ENCODE measurements around the gene OPN1LW.
"Not testable (repeated sequence)": the region's sequence is repeated elsewhere in the genome, so short reads cannot be mapped to it uniquely, and the experiment has no call there.

OPN1LW gene

GRCh38 chrX:154142950-154143745, 895 bp upstream of the OPN1LW start:
- no peak overlapping the region for H3K4me3 Mint-ChIP-seq
- peaks cover 6% of the 10 kb centered on the region for H3K4me1 Mint-ChIP-seq (ENCODE audit: low read depth)
- intact Hi-C loops (cut with micrococcal nuclease): no loop called here
- H3K9me3 Mint-ChIP-seq: no peaks in the 10 kb centered on the region
- no peak overlapping the region for H3K27ac Mint-ChIP-seq
- no peaks in the 10 kb centered on the region for H3K36me3 Mint-ChIP-seq (ENCODE audit: low read depth)
- H3K27me3 Mint-ChIP-seq: peaks cover 6% of the 10 kb centered on the region

GRCh38 chrX:154151030-154151429, 7.0 kb downstream of the OPN1LW start:
- intact Hi-C loops (cut with micrococcal nuclease); H3K4me1 Mint-ChIP-seq (ENCODE audit: low read depth); H3K27me3 Mint-ChIP-seq; H3K27ac Mint-ChIP-seq; H3K9me3 Mint-ChIP-seq; H3K36me3 Mint-ChIP-seq (ENCODE audit: low read depth); H3K4me3 Mint-ChIP-seq: not testable (repeated sequence)

DNA sequence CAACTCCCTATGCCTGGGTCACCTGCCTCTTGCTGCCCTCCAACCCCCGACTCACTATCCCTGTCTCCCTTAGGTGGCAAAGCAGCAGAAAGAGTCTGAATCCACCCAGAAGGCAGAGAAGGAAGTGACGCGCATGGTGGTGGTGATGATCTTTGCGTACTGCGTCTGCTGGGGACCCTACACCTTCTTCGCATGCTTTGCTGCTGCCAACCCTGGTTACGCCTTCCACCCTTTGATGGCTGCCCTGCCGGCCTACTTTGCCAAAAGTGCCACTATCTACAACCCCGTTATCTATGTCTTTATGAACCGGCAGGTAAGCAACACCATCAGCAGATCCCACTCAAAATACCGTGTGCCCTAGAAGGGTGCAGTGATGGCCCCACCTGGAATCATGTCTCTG, 12.2 kb downstream of the OPN1LW start:
- H3K27ac Mint-ChIP-seq; H3K4me1 Mint-ChIP-seq (ENCODE audit: low read depth); H3K9me3 Mint-ChIP-seq; H3K27me3 Mint-ChIP-seq; intact Hi-C loops (cut with micrococcal nuclease); H3K36me3 Mint-ChIP-seq (ENCODE audit: low read depth); H3K4me3 Mint-ChIP-seq: not testable (repeated sequence)

DNA sequence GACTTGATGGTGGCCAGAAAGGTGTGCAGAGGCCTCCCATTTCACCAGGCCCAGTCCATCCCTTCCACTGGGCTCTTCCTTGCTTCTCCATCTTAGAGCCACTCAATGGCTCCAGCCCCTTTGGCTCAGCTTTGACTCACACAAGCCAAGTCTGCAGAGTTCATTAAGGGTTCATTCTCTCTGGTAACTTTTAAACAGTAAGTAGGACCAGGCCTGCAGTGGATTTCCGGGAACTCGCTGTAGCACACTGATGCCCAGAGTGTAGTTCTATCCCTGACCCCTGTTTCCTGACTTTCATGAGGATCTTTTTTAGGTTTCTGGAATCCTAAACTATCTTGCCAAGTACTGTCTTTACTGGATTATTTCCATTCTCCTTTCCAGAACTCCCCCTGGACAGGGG, 13.2 kb downstream of the OPN1LW start:
- H3K27me3 Mint-ChIP-seq: not testable (repeated sequence)

GRCh38 chrX:154159345-154159744, 15.3 kb downstream of the OPN1LW start:
- H3K9me3 Mint-ChIP-seq; H3K4me1 Mint-ChIP-seq (ENCODE audit: low read depth); H3K27me3 Mint-ChIP-seq; H3K27ac Mint-ChIP-seq; intact Hi-C loops (cut with micrococcal nuclease); H3K4me3 Mint-ChIP-seq; H3K36me3 Mint-ChIP-seq (ENCODE audit: low read depth): not testable (repeated sequence)

More for the DNA sequence above, 13.2 kb downstream of the OPN1LW start:
- H3K27ac Mint-ChIP-seq; intact Hi-C loops (cut with micrococcal nuclease); H3K36me3 Mint-ChIP-seq (ENCODE audit: low read depth); H3K4me1 Mint-ChIP-seq (ENCODE audit: low read depth); H3K9me3 Mint-ChIP-seq; H3K4me3 Mint-ChIP-seq: not testable (repeated sequence)

- H3K4me1 Mint-ChIP-seq (ENCODE audit: low read depth); H3K36me3 Mint-ChIP-seq (ENCODE audit: low read depth); H3K27ac Mint-ChIP-seq; H3K4me3 Mint-ChIP-seq; H3K9me3 Mint-ChIP-seq; intact Hi-C loops (cut with micrococcal nuclease); H3K27me3 Mint-ChIP-seq: not testable (repeated sequence)
Observed at GRCh38 chrX:154164902-154165301, 20.9 kb downstream of the OPN1LW start.

GRCh38 chrX:154168384-154168783, 24.3 kb downstream of the OPN1LW start:
- H3K27ac Mint-ChIP-seq; intact Hi-C loops (cut with micrococcal nuclease): not testable (repeated sequence)

DNA sequence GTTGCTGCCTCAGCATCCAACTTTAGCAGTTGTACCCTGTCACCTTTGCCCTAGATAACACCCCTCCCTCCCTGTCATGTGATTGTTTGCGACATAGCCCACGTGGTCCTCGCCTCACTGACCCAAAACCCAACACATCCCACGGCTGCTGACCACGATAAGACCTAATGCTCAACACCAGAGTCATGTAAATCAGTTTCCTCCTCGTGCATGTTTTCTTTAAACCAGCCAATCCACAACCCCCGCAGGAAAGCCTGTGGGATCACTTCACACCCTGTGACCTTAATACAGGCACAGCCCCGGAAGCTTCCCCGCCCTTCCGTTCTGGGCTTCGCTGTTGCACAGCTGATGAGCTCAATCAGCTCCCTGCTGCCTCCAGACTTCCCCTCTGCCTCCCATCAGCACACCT, 28.5 kb downstream of the OPN1LW start:
- H3K27me3 Mint-ChIP-seq; H3K27ac Mint-ChIP-seq; H3K36me3 Mint-ChIP-seq (ENCODE audit: low read depth); intact Hi-C loops (cut with micrococcal nuclease); H3K4me3 Mint-ChIP-seq; H3K4me1 Mint-ChIP-seq (ENCODE audit: low read depth); H3K9me3 Mint-ChIP-seq: not testable (repeated sequence)

More at GRCh38 chrX:154168384-154168783, 24.3 kb downstream of the OPN1LW start:
- not testable (repeated sequence) for H3K27me3 Mint-ChIP-seq; H3K9me3 Mint-ChIP-seq; H3K4me1 Mint-ChIP-seq (ENCODE audit: low read depth); H3K4me3 Mint-ChIP-seq; H3K36me3 Mint-ChIP-seq (ENCODE audit: low read depth)

DNA sequence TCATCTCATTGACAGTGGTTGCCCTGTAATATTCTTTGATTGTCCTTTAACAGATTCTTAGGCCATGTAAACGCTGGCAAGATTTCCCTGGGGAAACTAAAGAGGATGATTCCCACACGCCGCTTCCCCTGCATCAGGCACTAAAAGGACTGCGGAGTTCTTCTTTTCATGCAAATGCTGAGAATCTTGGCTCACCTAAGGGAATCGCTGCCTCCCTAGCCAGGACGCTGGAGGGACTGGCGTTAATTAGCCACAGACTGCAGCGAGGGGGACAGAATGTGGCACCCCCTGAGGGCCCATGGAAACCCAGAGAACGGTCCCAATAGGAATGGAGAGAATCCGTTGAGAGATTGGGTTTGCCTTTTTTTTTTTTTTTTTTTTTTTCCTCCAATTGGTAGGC, 30.3 kb downstream of the OPN1LW start:
- H3K36me3 Mint-ChIP-seq (ENCODE audit: low read depth); H3K9me3 Mint-ChIP-seq; H3K27me3 Mint-ChIP-seq; H3K4me1 Mint-ChIP-seq (ENCODE audit: low read depth); H3K27ac Mint-ChIP-seq; H3K4me3 Mint-ChIP-seq; intact Hi-C loops (cut with micrococcal nuclease): not testable (repeated sequence)

- H3K27ac Mint-ChIP-seq; H3K36me3 Mint-ChIP-seq (ENCODE audit: low read depth); H3K4me3 Mint-ChIP-seq; intact Hi-C loops (cut with micrococcal nuclease); H3K27me3 Mint-ChIP-seq; H3K4me1 Mint-ChIP-seq (ENCODE audit: low read depth); H3K9me3 Mint-ChIP-seq: not testable (repeated sequence)
Observed at GRCh38 chrX:154182296-154182695, 38.3 kb downstream of the OPN1LW start, which contains the start of gene OPN1MW. OPN1MW (plus strand) TSS chrX:154182596; CDS start chrX:154182678, 82 bp downstream.

GRCh38 chrX:154183794-154184193, 39.8 kb downstream of the OPN1LW start:
- H3K9me3 Mint-ChIP-seq; intact Hi-C loops (cut with micrococcal nuclease); H3K4me1 Mint-ChIP-seq (ENCODE audit: low read depth); H3K36me3 Mint-ChIP-seq (ENCODE audit: low read depth); H3K27ac Mint-ChIP-seq; H3K27me3 Mint-ChIP-seq; H3K4me3 Mint-ChIP-seq: not testable (repeated sequence)

DNA sequence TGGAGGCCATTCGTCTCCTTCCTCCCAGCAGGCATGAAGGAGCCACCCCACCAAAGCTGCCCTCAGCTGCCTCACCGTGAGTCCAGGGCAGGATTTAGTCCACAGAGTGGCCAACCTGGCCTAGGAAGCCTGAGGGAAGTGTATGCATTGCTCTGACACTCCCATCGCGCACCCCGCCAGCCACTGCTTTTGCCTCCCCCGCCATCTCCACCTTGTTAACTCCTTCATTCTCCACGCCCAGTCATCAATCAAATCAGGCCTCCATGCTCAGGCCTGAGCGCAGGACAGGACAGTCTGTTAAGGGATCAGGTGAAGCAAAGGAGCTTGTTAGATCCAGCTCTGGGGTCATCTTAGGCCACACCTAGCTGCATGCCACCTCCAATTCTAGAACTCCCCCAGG, 48.8 kb downstream of the OPN1LW start:
- H3K27ac Mint-ChIP-seq; H3K9me3 Mint-ChIP-seq; H3K4me1 Mint-ChIP-seq (ENCODE audit: low read depth); H3K4me3 Mint-ChIP-seq; H3K36me3 Mint-ChIP-seq (ENCODE audit: low read depth); intact Hi-C loops (cut with micrococcal nuclease); H3K27me3 Mint-ChIP-seq: not testable (repeated sequence)

DNA sequence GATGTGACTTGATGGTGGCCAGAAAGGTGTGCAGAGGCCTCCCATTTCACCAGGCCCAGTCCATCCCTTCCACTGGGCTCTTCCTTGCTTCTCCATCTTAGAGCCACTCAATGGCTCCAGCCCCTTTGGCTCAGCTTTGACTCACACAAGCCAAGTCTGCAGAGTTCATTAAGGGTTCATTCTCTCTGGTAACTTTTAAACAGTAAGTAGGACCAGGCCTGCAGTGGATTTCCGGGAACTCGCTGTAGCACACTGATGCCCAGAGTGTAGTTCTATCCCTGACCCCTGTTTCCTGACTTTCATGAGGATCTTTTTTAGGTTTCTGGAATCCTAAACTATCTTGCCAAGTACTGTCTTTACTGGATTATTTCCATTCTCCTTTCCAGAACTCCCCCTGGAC, 50.3 kb downstream of the OPN1LW start:
- H3K36me3 Mint-ChIP-seq (ENCODE audit: low read depth); H3K27ac Mint-ChIP-seq; H3K9me3 Mint-ChIP-seq; H3K27me3 Mint-ChIP-seq; H3K4me1 Mint-ChIP-seq (ENCODE audit: low read depth); H3K4me3 Mint-ChIP-seq; intact Hi-C loops (cut with micrococcal nuclease): not testable (repeated sequence)

DNA sequence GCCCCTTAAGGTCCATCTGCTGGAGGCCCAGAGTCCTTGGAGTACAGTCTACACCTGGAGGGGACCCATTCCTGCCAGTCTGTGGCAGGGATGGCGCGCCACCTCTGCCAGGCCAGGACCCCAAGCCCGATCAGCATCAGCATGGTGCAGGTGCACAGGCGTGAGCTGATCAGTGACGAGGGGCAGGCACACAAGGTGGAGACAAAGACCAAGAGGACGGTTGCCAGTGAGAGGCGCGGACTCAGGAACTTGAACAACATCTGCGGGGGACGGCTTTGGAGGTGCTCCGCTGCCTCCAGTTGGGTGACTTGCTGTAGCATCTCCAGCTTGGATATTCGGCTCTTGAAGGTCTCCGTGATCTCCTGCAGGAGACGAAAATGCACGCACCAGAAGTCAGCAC, 52.4 kb downstream of the OPN1LW start:
- H3K4me3 Mint-ChIP-seq; H3K36me3 Mint-ChIP-seq (ENCODE audit: low read depth); H3K27ac Mint-ChIP-seq; intact Hi-C loops (cut with micrococcal nuclease); H3K4me1 Mint-ChIP-seq (ENCODE audit: low read depth); H3K27me3 Mint-ChIP-seq; H3K9me3 Mint-ChIP-seq: not testable (repeated sequence)

All from dendritic cell treated with granulocyte-macrophage colony-stimulating factor and Interleukin-4, amounts not matched to agents 40 ng/mL and 50 ng/mL, for 4 days (primary cell).